Naive thymus-derived CD8-positive, alpha-beta T cell (primary cell): ENCODE results near the gene KDM2B. TPM values are rescaled to one million over a fixed set of nuclear protein-coding genes. Genes with fewer than 3 reads are reported as not detected.

Experiments used
- ATAC-seq, 2 donors: fragments of 150-1000 bp; cut with Tn5 transposase in 1 of 2; sonication (Bioruptor Pico), chemical (Tn5 transposase) in 1 of 2; 1 replicate in 1 of 2; 2 replicates in 1 of 2; pipeline ENCODE4 v1.10.0; 2021; ENCODE audit warnings: mild to moderate bottlenecking in 2 of 2, moderate library complexity in 2 of 2
- POLR2A ChIA-PET: fragments of 350-600 bp; sonication (Branson Sonifier 250); formaldehyde crosslinking; loops from one replicate; lab custom pipeline; 2021; ENCODE audit warnings: antibody characterized with exemption; lab: Charles Lee
- DNase-seq, 10 donors: peaks; one replicate each; pipeline versions ENCODE4 v3.0.0 to v3.0.0-alpha.2; 2020 to 2022
- H3K27ac Mint-ChIP-seq, 10 donors: one replicate each; pipeline ENCODE4 v1.8.0; 2020 to 2022; ENCODE audit warnings: mild to moderate bottlenecking in 10 of 10, mixed read lengths in 10 of 10, moderate library complexity in 4 of 10, inconsistent platforms in 1 of 10
- H3K27me3 Mint-ChIP-seq, 5 donors: one replicate each; pipeline ENCODE4 v1.8.0; 2021 to 2022; ENCODE audit warnings: mixed read lengths in 5 of 5
- H3K36me3 Mint-ChIP-seq, 3 donors: one replicate each; pipeline ENCODE4 v1.8.0; 2020 to 2022; ENCODE audit warnings: mixed read lengths in 3 of 3, mild to moderate bottlenecking in 2 of 3, inconsistent platforms in 1 of 3
- H3K4me1 Mint-ChIP-seq, 4 donors: one replicate each; pipeline ENCODE4 v1.8.0; 2021 to 2022; ENCODE audit warnings: mixed read lengths in 4 of 4
- H3K4me3 Mint-ChIP-seq, 10 donors: one replicate each; pipeline ENCODE4 v1.8.0; 2020 to 2022; ENCODE audit warnings: mild to moderate bottlenecking in 10 of 10, mixed read lengths in 10 of 10, moderate library complexity in 6 of 10, inconsistent platforms in 1 of 10
- H3K9me3 Mint-ChIP-seq, 9 donors: one replicate each; pipeline ENCODE4 v1.8.0; 2020 to 2022; ENCODE audit warnings: mixed read lengths in 9 of 9, mild to moderate bottlenecking in 3 of 9, inconsistent platforms in 1 of 9, moderate library complexity in 1 of 9
- polyA plus RNA-seq, 3 donors: library from polyadenylated mRNA; unstranded; fragments of 300-500 nt; fragmentation: Illumina TruSeq; gene quantifications; one replicate each; pipeline ENCODE4 v1.2.3, GENCODE V29; 2021
- total RNA-seq, 8 experiments: library from RNA in 2 of 8; stranded (reverse) in 2 of 8; gene quantifications; one replicate each; pipeline ENCODE4 v1.2.3 and lab custom pipeline; 2021 to 2026

KDM2B gene
- total and polyA plus RNA-seq, 5 experiments from 2014 or later = 13.0 to 95.0 (median 19.4) TPM

GRCh38 chr12:121465921-121466793, 114.7 kb downstream of the KDM2B start:
- peak; percentile 3 to 9 for ATAC-seq
- POLR2A ChIA-PET = interaction anchor here (0.6 to 2.3 kb wide), 4 partner anchors 21 to 67 kb away, joined by 3 to 5 read pairs (median 3); no protein-coding TSS in a partner anchor
- Mint-ChIP-seq H3K9me3 (no peaks in the 10 kb centered on the region), H3K27ac (peak overlapping the region; percentile 82 to 97 (median 94)), H3K4me1 (peaks cover 20 to 57% (median 43%) of the 10 kb centered on the region in 4 donors), H3K4me3 (peak overlapping the region; percentile 89 to 98 (median 95)), H3K36me3 (no peaks in the 10 kb centered on the region), H3K27me3 (no peaks in the 10 kb centered on the region)
- peak in 9 of 10 donors; percentile 14 to 56 (median 43) for DNase-seq

DNA sequence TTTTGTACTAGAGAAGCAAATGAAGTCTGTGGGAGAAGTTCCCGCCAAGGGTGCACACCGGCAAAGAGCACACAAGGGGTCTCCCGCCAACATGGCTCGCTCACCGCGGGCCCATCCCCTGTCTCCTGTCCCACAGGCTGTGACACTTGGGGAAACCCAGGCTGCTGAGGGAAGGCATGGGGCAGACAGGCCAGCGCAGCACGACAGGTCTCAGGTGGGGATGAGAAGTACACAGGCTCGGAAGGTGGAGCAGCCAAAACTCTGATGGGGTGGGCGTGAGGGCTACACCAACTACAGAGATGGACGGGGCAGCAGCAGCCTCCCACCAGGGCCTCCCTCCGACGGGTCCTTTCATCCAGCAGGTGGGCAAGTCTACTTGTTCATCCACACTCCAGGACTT, 116.5 kb downstream of the KDM2B start:
- Mint-ChIP-seq H3K4me1 (peaks cover 20 to 56% (median 47%) of the 10 kb centered on the region in 4 donors), H3K4me3 (peak overlapping the region in 3 of 10 donors; percentile 28 to 45 (median 34)), H3K27me3 (no peaks in the 10 kb centered on the region), H3K27ac (peak overlapping the region in 3 of 10 donors; percentile 27 to 55 (median 27)), H3K9me3 (no peaks in the 10 kb centered on the region), H3K36me3 (no peaks in the 10 kb centered on the region)
- DNase-seq (no peak), ATAC-seq (no peak)
- POLR2A ChIA-PET = interaction anchor here (0.7 kb wide), 1 partner anchor 547 kb away, joined by 3 read pairs; no protein-coding TSS in a partner anchor

DNA sequence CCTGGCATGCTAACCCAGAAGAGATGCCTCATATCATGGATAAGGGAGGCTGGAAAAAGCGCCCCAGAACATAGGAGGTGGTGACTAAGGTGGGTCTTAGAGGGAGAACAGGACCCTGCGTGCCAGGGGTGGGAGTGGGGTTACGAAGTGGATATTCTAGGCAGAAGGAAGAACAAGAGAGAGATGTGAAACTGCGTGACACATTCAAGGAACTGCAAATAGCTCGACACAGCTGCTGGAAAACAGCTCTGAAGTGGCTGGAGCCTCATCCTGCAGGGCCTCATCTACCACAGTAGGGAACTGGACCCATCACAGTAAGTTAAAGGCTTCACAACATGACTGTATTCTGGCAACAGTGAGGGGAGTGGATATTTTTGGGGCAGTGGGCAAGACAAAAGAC, 119.8 kb downstream of the KDM2B start:
- no peaks in the 10 kb centered on the region for H3K27me3 Mint-ChIP-seq
- H3K4me3 Mint-ChIP-seq = peak overlapping the region in 1 of 10 donors; percentile 31
- DNase-seq (no peak), ATAC-seq (no peak)
- no peaks in the 10 kb centered on the region for H3K9me3 Mint-ChIP-seq
- H3K27ac Mint-ChIP-seq = peak overlapping the region in 5 of 10 donors; percentile 6 to 81 (median 58)
- POLR2A ChIA-PET = interaction anchor here (1.1 kb wide), 1 partner anchor 18 kb away, joined by 3 read pairs; no protein-coding TSS in a partner anchor
- H3K36me3 Mint-ChIP-seq = no peaks in the 10 kb centered on the region
- peaks cover 25 to 67% (median 60%) of the 10 kb centered on the region in 4 donors for H3K4me1 Mint-ChIP-seq

DNA sequence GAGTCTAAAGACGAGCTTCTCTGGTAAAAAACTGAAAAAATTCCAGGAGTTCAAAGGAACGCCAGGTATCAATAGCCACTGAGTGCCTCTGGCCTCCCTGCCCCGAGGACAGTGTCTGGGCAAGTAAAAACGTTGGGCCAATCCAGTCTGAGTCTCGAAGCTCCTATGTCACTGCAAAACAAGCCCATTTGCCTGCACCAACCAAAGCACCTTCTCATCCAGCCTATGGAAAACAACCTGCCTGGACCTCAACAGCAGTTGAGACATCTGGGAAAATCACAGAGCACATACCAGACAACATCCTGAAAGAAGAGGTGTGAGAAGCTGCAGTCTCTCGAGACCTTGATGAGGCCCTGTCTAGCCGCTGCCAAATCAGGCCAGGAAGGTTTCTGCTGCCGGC, 124.3 kb downstream of the KDM2B start:
- POLR2A ChIA-PET = no interaction called here
- no peaks in the 10 kb centered on the region for H3K9me3 Mint-ChIP-seq
- ATAC-seq (no peak), DNase-seq (no peak)
- H3K27ac Mint-ChIP-seq = no peak overlapping the region
- H3K27me3 Mint-ChIP-seq = no peaks in the 10 kb centered on the region
- H3K4me1 Mint-ChIP-seq = peaks cover 26 to 67% (median 56%) of the 10 kb centered on the region in 4 donors
- no peak overlapping the region for H3K4me3 Mint-ChIP-seq
- peaks cover 0 to 19% (median 0%) of the 10 kb centered on the region in 3 donors for H3K36me3 Mint-ChIP-seq

DNA sequence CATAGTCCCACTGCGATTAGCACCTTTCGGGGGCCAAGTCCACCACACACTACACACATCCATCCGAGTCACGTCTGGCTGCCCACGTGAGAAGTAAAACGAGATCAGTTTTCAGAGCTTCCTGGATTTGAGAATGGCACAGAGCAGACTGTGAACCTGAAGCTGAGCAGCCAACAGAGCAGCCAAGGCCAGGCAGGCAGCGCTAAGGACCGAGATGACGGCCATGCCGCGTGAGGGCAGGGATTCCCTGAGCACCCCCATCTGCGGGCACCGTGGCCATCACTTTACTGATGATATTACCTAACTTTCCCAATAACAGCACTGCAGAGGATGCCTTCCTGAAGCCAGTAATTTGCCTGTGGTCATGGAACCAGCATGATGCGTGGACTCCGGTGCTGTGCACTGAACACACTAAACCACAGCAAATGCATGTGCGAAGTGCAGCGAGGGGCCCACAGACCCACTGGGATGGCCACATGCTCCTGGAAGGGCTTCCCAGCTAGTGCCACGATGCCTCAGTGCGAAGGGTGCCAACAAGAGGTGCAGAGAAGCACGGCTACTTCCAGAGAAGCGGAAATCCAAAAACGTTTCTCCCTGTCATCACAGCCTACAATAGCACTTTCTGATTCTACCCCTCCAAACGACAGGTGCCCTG, 124.9 kb downstream of the KDM2B start:
- Mint-ChIP-seq H3K27ac (peak overlapping the region in 2 of 10 donors; percentile 31 to 40), H3K27me3 (no peaks in the 10 kb centered on the region)

DNA sequence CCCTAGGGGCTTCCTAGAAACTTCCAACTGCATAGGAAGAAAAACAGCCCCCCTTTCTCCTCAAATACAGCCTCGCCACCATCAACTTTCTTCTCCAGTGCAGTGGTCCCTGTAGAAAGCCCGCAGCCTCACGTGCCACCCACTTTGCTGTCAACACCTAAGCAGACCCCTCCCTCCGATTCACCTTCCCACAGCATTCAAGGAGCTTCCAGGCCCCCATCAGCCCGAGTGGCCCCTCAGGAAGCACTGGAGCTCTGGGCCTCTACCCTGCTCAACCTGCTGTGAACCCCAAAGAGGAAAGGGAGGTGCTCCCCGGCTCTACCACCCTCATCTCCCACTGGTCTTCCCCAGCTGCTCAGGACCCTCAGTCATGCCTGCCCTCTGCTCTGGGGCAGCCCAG, 125.9 kb downstream of the KDM2B start:
- Mint-ChIP-seq H3K27ac (peak overlapping the region in 4 of 10 donors; percentile 10 to 84 (median 57)), H3K4me3 (no peak overlapping the region), H3K9me3 (no peaks in the 10 kb centered on the region), H3K27me3 (no peaks in the 10 kb centered on the region), H3K4me1 (peaks cover 18 to 60% (median 46%) of the 10 kb centered on the region in 4 donors), H3K36me3 (peaks cover 0 to 30% (median 0%) of the 10 kb centered on the region in 3 donors)
- ATAC-seq = no peak
- DNase-seq = no peak
- POLR2A ChIA-PET = no interaction called here

More for the DNA sequence above, 124.9 kb downstream of the KDM2B start:
- DNase-seq (no peak), ATAC-seq (no peak)
- Mint-ChIP-seq H3K4me3 (no peak overlapping the region), H3K4me1 (peaks cover 20 to 66% (median 52%) of the 10 kb centered on the region in 4 donors), H3K9me3 (no peaks in the 10 kb centered on the region), H3K36me3 (peaks cover 0 to 23% (median 0%) of the 10 kb centered on the region in 3 donors)
- POLR2A ChIA-PET = no interaction called here

- Mint-ChIP-seq H3K4me1 (peaks cover 26 to 54% (median 53%) of the 10 kb centered on the region in 4 donors), H3K4me3 (no peak overlapping the region), H3K27me3 (no peaks in the 10 kb centered on the region), H3K9me3 (no peaks in the 10 kb centered on the region), H3K27ac (peak overlapping the region in 4 of 10 donors; percentile 34 to 76 (median 62)), H3K36me3 (peaks cover 0 to 43% (median 0%) of the 10 kb centered on the region in 3 donors)
- POLR2A ChIA-PET = no interaction called here
- DNase-seq = no peak
- ATAC-seq = no peak
Observed at GRCh38 chr12:121453629-121454028, 127.2 kb downstream of the KDM2B start.

- H3K4me3 Mint-ChIP-seq = no peak overlapping the region
- peaks cover 0 to 46% (median 0%) of the 10 kb centered on the region in 3 donors for H3K36me3 Mint-ChIP-seq
- DNase-seq (no peak), ATAC-seq (no peak)
- H3K27ac Mint-ChIP-seq = no peak overlapping the region
- no peaks in the 10 kb centered on the region for H3K27me3 Mint-ChIP-seq
- H3K4me1 Mint-ChIP-seq = peaks cover 28 to 56% (median 55%) of the 10 kb centered on the region in 4 donors
- no peaks in the 10 kb centered on the region for H3K9me3 Mint-ChIP-seq
- POLR2A ChIA-PET = interaction anchor here (1.0 kb wide), 1 partner anchor 113 kb away, joined by 3 read pairs; no protein-coding TSS in a partner anchor
Observed at GRCh38 chr12:121452985-121453360, 127.8 kb downstream of the KDM2B start.

GRCh38 chr12:121452340-121452984, 128.4 kb downstream of the KDM2B start:
- DNase-seq (no peak), ATAC-seq (no peak)
- no peaks in the 10 kb centered on the region for H3K27me3 Mint-ChIP-seq
- peaks cover 0 to 46% (median 0%) of the 10 kb centered on the region in 3 donors for H3K36me3 Mint-ChIP-seq
- H3K9me3 Mint-ChIP-seq = no peaks in the 10 kb centered on the region
- no peak overlapping the region for H3K4me3 Mint-ChIP-seq
- H3K4me1 Mint-ChIP-seq = peaks cover 25 to 51% (median 50%) of the 10 kb centered on the region in 4 donors
- H3K27ac Mint-ChIP-seq = peak overlapping the region in 3 of 10 donors; percentile 58 to 69 (median 63)
- POLR2A ChIA-PET = interaction anchor here (1.0 kb wide), 1 partner anchor 112 kb away, joined by 3 read pairs; no protein-coding TSS in a partner anchor

DNA sequence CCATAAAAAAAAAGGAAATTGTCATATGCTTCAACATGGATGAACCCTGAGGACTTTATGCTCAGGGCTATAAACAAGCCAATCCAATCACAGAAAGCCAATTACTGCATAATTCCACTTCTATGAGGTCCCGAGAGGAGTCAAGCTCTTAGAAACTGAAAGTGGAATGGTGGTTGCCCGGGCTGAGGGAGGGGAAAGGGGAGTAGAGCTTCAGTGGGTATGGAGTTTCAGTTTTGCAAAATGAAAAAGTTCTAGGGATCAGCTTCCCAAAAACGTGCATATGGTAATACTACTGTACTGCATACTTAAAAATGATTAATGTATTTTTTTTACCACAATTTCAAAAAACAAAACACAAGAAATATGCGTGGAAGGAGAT, 128.9 kb downstream of the KDM2B start:
- Mint-ChIP-seq H3K4me3 (no peak overlapping the region), H3K9me3 (no peaks in the 10 kb centered on the region), H3K4me1 (peaks cover 22 to 47% (median 45%) of the 10 kb centered on the region in 4 donors), H3K36me3 (peaks cover 0 to 50% (median 0%) of the 10 kb centered on the region in 3 donors), H3K27ac (peak overlapping the region in 3 of 10 donors; percentile 58 to 69 (median 63)), H3K27me3 (no peaks in the 10 kb centered on the region)
- POLR2A ChIA-PET = no interaction called here
- DNase-seq = no peak
- no peak for ATAC-seq

DNA sequence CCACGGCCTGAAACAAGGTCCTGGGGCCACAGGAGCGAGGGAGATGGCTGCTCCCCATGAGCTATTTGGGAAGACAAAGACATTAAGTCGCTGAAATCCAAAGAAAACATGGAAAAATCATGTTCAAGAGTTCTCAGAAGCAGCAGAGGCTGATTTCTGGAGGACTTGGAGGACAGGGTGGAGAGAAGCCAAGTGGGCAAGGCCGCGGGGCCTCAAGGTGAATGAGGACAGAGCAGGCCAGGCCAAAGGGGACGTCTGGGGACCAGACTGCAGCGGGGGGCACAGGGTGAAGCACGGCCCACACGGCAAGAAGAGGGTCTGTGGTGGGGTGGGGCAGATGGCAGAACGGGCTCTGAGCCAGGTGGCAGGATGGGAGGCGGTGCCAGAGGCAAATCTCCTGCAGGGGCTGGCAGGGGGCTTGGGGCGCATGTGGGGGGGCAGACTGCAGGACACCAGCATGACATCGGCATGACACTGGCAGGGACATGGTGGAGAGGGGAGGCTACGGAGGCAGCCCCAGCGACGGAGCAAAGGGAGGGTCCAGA, 132.0 kb downstream of the KDM2B start:
- peak overlapping the region in 3 of 10 donors; percentile 20 to 25 (median 25) for H3K27ac Mint-ChIP-seq
- H3K27me3 Mint-ChIP-seq = no peaks in the 10 kb centered on the region
- no peak for DNase-seq
- no peak overlapping the region for H3K4me3 Mint-ChIP-seq
- peaks cover 0 to 71% (median 0%) of the 10 kb centered on the region in 3 donors for H3K36me3 Mint-ChIP-seq
- H3K4me1 Mint-ChIP-seq = peaks cover 13 to 28% (median 23%) of the 10 kb centered on the region in 4 donors
- H3K9me3 Mint-ChIP-seq = no peaks in the 10 kb centered on the region
- no peak for ATAC-seq
- POLR2A ChIA-PET = interaction anchor here (0.7 kb wide), 1 partner anchor 123 kb away, joined by 3 read pairs; no protein-coding TSS in a partner anchor
